Measurements from ENCODE around the gene JADE2.
"Not testable (repeated sequence)": the region's sequence is repeated elsewhere in the genome, so short reads cannot be mapped to it uniquely, and the experiment has no call there.

Gene JADE2

DNA sequence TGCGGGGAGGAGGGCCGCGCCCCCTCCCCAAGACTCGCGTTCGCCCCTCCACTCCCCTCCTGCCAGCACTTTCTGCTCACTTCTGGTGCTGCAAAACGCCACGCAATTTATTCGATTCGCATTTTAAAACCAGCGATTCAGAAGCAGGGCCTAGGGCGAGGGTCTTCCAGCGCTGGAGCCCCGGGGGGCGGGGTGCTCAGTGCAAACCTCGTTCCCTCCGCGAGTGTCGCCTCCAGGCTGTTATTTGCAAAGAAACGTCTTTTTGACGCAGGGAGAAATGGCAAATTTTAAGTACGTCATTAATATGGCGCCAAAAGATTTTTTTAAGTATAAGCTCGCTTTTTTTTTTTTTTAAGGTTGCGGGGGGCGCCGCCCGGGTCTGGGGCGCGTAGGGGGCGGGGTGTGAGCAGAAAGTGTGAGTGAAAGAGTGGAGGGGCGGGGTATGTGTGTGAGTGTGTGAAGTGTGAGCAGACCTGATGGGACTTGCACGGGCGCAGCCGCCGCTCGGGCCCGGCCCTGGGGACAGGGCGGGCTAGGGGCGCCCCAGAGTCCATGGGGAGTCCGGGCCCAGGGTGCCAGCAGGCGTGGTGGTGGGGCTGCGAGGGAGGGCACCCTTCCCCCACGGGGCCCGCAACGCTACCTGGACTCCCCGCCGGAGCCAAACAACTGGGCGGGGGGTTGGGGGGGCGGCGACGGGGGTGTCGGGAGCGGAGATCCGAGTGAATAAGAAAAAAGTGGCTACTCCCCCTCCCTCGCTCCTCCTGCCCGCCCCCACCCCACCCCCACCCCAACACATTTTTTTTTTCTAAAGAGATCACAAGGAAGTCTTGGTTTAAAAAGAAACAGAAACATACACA lies at the start of gene JADE2:
Gene JADE2 (plus strand): TSS at position 845 of the 857 bp plus-strand sequence. CDS start 10,188 bp downstream, outside the sequence.
- no peak for FAIRE-seq

DNA sequence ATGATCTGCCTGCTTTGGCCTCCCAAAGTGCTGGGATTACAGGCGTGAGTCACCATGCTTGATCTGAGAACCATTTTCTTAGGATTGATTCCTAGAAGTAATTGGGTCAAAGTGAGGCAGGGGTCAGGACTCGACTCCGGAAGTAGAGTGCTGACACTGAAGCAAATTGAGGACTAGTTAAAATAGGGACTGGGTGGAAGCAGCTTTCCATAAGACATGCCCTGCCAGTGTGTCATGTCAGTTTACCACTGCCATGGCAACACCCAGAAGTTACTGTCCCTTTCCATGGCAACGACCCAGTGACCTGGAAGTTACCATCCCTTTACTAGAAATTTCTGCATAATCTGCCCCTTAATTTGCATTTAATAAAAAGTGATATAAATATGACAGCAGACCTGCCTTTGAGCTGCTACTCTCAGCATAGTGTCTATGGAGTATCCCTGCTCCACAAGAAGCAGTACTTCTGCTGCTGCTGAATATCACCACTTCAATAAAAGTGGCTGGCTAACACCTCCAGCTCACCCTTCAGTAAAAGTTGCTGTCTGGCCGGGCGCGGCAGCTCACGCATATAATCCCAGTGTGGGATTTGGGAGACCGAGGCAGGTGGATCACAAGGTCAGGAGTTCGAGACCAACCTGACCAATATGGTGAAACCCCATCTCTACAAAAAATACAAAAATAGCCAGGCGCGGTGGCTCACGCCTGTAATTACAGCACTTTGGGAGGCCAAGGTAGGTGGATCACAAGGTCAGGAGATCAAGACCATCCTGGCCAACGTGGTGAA lies 47.8 kb upstream of the JADE2 start:
- FAIRE-seq: no peak

DNA sequence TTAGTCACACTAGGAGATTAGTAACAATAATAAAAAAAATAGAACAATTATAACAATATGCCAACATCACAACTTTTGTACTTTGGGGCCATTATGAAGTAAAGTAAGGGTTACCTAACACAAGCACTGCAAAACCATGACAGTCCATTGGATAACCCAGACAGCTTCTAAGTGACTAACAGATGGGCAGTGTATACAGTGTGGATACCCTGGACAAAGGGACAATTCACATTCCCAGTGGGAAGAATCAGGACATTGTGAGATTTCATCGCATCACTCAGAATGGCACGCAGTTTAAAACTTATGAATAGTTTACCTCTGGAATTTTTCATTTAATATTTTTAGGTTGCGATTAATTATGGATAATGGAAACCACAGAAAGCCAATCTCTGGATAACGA lies 45.6 kb upstream of the JADE2 start:
- FAIRE-seq: no peak

DNA sequence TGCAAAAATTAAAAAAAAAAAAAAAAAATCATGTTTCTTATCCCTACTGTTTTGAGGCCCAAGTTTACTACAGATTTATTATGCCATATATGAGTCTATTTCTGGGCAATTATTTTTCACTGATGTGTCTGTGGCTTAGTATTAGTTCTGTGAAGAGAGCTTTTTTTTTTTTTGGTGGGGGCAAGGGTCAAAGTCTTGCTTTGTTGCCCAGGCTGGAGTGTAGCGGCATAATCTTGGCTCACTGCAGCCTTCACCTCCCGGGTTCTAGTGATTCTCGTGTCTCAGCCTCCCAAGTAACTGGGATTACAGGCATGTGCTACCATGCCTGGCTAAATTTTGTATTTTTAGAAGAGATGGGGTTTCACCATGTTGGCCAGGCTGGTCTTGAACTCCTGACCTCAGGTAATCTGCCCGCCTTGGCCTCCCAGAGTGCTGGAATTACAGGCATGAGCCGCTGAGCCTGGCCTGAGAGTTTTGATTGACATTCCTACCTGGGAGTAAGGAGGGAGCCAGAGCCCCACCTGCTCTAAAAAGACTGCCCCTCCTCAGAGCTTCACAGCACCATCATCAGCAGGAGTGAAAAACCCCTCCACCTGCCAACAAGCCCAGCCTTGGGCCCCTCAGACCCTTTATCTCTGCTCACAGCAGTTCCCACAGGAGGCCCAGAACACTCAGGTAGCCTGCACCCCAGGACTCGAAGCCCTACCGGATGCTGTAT lies 36.1 kb upstream of the JADE2 start:
- no peak for FAIRE-seq

DNA sequence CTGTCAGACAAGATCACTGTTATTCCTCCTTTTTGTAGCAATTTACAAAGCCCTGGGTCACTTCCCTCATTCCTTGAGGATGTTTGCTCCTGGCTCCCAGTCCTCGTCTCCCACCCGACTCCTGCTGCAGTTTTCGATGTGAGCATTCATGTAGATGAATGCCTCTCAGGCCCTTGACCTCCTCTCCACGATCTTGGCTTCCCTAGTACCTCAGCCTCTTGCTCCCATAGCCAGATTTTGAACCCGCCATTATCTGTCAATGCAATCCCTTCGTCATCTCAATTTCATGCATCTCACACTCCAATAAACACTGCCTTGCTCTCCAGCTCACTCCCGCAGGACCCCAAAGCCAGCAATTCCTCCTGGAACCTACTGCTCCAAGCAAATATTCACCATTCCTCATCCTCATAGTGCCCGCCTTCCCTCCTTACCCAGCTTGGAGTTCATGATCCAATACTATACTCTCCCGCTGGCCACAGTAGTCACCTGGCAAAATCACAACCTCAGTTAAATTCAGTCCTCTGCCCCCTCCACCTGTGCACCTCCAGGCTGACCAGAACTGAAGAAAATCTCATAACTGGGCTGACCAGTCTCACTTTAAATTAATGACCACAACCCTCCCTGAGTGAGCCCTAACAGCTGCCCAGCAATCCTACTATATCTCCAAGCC lies 35.1 kb upstream of the JADE2 start:
- no peak for FAIRE-seq

DNA sequence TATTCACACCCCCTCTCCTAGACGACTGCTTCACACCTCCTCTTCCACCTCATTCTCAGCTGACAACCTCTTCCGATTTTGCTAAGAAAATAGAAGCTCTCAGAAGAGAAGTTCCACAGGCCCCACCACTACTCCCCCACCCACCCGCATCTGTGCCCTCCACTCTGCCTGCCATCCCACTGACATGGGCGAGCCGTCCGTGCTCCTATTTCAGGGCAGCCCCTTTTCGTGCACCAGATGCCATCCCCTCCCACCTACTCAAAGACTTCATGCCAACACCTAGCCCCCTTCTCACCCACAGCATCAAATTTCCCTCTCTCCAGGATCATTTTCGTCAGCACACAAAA lies 34.6 kb upstream of the JADE2 start:
- FAIRE-seq: no peak

DNA sequence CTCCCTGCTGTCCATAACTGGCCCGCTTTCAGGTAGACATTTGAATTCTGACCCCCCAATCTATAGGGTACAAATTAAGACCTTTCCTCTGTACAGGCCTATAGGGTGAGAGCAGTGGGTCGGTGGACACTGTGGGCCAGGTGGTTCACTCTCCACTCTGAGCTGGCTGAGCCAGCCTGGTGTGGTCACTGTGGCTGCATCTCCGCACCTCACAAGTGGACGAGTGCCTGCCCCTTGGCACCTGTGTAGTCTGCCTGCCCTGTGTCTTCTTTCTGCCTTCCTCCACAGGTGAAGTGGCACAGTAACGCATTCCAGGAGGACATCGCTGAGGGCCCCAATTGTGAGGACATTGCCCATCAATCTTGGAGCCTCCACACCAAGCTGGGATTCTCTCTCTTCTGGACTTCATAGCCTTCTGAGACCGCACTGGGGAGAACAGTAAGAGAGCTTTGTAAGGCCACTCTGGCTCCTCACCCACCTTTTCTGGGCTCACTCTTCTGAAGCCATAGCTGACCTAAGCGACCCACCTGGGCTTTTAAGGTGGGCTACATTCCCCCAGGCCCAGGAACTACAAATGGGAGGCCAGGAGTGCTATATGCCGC lies 33.5 kb upstream of the JADE2 start:
- no peak for FAIRE-seq

DNA sequence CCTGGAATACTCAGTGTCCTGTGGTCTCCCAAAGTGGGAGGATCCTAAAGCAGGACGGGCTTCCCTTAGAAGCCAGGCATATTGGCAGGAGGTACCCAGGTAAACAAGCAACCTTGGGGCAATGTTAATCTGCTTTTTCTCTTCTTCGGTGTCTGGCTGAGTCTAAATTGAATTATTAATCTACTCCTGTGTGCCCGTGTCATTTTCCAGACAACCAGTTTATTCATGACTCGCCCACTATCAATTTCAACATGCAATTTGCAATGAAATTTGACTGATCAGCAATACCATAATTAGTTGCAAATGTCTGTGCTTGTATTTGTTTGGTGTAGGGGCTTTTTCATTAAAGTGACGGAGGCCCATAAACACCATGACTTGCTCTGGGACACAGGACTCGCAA lies 32.9 kb upstream of the JADE2 start:
- FAIRE-seq: no peak

DNA sequence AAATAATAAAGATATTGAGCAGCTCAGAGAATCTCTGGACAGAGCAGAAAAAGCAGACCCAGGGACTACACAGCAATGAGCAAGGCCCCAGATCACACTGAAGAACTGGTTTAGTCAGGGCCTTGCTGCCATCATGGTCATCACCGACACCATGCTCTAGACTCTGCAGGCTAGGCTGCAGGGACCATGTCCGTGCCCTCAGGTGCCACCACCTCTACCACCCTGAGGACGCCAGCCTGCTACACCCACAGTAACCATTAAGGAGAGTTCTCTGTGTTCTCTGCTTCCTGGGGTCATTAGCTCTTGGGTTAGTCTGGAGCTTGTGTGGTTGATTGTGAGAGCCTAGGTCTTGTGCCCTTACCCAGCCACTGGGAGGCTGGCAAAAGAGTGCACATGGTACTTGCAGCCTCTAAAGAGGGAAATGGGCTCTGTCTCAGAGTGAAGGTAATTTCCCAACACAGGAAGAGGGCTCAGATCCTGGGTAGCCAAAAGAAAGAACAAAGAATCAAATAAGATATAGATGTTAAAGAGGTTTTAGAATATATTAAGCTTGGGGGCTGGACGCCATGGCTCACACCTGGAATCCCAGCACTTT lies 31.9 kb upstream of the JADE2 start:
- FAIRE-seq: no peak

DNA sequence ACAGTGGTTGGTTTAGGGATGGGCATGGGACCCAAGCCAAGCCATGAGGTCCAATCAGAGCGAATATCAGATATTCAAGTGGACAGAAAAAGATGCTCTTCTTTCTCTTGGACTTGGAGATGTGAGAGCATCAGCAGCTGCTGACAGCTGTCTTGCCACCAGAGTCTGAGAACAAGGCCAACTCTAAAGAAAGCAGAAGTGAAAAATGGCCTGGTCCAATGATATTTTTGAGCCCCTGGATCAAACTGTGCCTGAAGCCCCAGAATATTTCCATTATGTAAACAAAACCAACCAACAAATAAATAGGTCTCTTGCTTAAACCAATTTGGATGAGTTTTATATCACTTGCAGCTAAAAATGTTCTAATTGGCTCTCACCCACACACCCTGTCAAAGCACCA lies 30.7 kb upstream of the JADE2 start:
- no peak for FAIRE-seq

DNA sequence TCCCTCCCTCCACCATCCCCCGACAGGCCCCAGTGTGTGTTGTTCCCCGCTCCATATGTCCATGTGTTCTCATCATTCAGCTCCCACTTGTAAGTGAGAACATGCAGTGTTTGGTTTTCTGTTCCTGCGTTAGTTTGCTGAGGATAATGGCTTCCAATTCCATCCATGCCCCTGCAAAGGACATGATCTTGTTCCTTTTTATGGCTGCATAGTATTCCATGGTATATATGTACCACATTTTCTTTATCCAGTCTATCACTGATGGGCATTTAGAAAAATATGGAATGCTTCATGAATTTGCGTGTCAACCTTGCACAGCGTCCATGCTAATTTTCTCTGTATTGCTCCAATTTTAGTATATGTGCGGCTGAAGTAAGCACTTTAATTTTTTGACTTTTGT lies 25.6 kb upstream of the JADE2 start:
- not testable (repeated sequence) for FAIRE-seq

DNA sequence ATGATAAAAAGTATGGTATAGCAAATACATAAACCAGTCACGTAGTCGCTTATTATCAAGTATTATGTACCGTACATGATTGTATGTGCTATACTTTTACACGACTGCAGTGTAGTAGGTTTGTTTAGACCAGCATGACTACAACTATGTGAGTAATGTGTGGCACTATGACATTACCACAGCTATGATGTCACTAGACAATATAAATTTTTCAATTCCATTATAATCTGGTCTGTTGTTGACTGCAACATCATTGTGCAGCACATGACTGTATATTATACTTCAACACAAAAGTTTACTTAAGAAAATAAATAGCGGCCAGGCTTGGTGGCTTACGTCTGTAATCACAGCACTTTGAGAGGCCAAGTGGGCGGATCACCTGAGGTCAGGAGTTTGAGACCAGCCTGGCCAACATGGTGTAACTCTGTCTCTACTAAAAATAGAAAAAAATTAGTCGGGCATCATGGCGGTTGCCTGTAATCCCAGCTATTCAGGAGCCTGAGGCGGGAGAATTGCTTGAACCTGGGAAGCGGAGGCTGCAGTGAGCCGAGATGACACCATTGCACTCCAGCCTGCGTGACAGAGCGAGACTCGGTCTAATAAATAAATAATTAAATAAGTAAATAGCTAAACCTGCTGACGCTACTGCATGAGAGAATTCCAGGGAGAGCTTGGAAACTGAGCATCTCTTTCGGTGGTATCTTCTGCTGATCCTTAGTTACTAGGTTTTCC lies 24.6 kb upstream of the JADE2 start:
- FAIRE-seq: no peak

DNA sequence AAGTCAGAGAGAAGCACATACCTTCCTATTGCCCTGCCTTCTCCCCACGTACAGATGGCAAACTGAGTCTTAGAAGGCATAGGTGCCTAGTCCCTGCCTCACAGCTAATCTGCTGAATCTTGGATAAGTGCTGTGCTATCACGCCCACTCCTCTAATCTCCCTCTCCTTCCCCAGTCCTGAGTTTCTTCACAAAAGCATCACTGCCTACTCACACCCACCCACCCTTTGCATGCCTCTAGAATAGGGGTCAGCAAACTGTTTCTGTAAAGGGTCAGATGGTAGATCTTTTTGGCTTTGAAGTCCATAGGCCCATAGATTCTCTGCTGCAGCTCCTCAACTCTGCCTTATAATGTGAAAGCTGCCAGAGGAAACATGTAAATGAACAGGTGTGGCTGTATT lies 23.2 kb upstream of the JADE2 start:
- no peak for FAIRE-seq

DNA sequence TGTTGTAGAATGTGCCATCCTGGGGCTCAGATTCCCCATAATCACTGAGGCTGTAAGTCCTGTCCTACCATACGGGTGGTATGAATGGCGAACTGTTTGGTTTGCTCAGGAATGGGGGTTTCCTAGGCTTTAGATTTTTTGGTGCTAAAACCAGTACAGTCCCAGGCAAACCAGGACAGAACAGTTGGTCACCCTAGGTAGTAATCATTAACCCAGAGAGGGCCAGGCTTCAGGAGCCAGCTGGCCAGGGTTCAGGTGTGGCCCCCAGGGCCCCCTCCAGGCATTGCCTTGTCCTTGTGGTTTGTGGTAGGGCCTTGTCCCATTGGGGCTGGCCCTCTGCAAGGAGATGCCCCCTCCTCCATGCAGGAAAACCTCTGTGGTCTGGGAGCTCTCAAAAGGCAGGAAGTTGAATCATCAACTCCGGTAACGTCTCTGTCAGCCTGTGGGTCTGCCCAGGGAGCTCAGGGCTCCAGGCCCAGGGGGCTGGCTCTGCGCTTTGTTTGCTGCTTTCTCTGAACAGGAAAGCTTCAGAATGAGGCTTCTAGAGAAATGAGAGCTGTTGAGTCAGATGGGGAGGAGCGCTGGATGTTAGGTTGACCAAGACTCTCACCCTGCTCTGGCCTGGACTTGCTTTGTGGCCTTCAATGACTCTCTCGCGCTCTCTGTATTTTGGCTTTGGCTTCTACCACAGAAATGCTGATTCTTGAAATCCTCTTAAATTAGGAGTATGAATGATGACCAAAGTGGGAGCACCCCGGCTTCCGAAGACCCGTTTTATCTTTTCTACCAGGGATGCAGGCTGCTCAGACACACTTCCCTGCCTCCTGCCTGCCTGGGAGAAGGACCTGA lies 22.2 kb upstream of the JADE2 start:
- no peak for FAIRE-seq

DNA sequence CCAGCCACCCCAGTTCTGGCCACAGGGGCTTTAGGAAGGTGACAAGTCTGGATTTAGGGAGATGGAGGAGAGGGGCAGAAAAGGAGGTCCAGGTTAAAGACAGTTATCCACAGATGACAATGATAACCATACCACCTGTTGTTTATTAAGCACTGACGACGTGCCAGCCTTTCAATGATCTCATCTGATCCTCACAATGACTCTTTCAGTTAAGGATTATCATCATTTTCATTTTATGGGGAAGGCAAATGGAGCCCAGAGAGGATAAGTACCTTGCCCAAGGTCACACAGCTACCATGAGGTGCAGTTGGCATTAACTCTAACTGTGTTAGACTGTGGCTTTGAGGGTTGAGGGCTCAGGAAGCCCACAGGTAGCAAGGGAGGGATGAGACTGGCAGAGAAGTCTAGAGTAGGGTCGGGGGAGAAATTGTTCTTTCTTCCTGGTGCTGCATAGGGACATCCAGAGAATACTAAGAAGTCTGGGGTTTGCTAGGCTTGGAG lies 21.5 kb upstream of the JADE2 start:
- FAIRE-seq: no peak

DNA sequence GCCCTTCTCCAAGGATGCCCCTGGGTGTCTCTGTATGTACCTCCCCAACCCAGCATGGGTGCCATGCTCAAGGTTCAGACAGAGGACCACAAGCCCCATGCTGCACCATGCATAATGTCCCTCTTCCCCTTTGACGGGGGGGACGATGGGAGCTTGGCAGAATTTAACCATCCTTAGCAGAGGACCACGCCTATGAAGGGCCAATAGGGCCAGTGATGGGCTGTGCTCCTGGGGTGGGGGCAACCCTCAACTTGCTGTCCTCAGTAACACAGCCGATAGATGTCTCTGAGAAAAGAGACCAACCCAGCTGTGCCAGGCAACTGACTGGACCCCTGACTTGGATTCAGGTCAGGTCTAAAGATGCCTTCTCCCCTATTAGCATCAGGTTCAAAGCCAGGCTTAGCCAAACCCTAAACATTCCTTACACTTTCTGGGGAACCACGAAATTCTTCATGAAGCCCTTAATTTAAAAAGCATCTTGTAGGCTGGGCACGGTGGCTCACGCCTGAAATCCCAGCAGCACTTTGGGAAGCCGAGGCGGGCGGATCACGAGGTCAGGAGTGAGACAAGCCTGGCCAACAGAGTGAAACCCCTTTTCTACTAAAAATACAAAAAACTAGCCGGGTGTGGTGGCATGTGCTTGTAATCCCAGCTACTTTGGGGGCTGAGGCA lies 20.7 kb upstream of the JADE2 start:
- no peak for FAIRE-seq

DNA sequence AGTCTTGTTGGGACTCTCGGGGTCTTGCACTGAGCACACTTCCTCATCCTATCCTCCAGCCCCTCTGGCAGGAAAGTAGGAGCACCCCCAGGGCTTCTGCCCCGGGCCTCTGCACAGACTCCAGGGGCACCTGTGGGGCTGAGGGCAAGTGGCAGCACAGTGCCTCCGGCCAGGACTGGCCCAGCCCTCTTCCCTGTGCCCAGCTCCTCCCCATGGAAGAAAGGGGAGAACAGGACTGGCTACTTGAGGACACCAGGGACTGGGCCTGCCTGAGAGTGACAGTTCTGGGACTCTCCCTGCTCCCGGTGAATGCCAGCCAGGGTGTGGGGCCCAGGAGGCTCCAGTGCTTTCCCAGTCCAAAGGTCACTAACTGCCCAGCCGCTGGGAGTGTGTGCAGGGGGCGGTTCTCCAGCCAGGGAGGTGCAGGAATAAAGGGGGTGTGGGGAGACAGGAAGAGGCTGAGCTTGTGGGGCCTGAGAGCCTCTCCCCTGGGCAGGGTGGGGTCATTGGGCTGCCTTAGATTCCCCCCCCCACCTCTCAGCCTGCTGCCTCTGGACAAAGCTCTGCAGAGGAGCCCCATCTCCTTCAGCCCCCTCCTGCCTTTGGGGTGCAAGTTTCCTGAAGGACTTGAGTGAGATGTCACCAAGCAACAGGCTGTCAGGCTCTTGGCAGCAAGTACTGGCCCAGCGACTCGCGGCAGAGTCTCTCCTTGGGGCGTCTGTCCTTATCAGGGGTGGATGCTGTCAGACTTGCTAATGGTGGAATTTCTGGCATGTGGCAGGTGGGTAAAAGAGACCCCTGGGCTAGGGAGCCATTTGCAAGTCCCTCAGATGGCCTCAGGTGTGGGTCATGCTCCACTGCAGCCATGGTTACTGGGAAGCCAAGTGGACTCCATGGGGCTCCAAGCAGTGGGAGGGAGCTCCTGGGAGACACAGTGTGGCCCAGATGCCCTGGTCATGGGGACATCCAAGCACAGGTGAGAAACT lies 19.1 kb upstream of the JADE2 start:
- FAIRE-seq: no peak

DNA sequence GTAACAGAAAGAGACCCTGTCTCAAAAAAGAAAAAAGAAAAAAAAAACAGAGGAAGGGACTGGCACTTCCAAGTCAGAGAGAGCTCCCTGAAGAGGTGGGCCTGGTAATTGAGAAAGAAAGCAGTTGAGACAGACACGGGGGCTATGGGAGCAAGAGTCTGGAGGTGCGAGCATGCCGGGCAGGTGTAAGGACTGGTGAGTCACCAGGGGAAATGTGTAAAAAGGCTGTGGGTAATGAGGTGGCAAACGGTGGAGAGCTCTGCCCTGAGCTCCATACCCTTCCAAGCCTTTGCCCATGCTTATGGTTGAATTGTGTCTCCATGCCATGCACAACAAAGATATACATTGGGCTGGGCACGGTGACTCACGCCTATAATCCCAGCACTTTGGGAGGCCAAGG lies 18.0 kb upstream of the JADE2 start:
- FAIRE-seq: no peak
